Measurements from ENCODE around the gene LMNTD2. TPM values are rescaled to one million over a fixed set of nuclear protein-coding genes. Genes with fewer than 3 reads are reported as not detected.
"Not testable (repeated sequence)": the region's sequence is repeated elsewhere in the genome, so short reads cannot be mapped to it uniquely, and the experiment has no call there.

LMNTD2 gene
- total RNA-seq, 2 experiments from 2014 or later, result 3.1 to 3.9 TPM

GRCh38 chr11:526192-526591 is 34.3 kb downstream of the LMNTD2 start:
- Mint-ChIP-seq H3K36me3 (no peaks in the 10 kb centered on the region), H3K4me1 (ENCODE audit: low read depth) (no peaks in the 10 kb centered on the region), H3K9me3 (no peaks in the 10 kb centered on the region), H3K27ac (no peak overlapping the region), H3K27me3 (no peaks in the 10 kb centered on the region), H3K4me3 (no peak overlapping the region)
- DNase-seq, result no peak
- CTCF ChIA-PET, result no interaction called here
- intact Hi-C loops (cut with micrococcal nuclease), result no loop called here
- POLR2A ChIA-PET, result no interaction called here

GRCh38 chr11:521177-521688 is 39.3 kb downstream of the LMNTD2 start:
- POLR2A ChIA-PET, result no interaction called here
- intact Hi-C loops (cut with micrococcal nuclease), result no loop called here
- CTCF ChIA-PET, result interaction anchor here (1.5 kb wide), 1 partner anchor 33 kb away, joined by 3 read pairs; no protein-coding TSS in a partner anchor
- no peak overlapping the region for H3K27ac Mint-ChIP-seq
- peaks cover 13% of the 10 kb centered on the region for H3K9me3 Mint-ChIP-seq
- H3K4me3 Mint-ChIP-seq, result no peak overlapping the region
- peaks cover 5% of the 10 kb centered on the region for H3K36me3 Mint-ChIP-seq
- DNase-seq, result no peak
- H3K27me3 Mint-ChIP-seq, result no peaks in the 10 kb centered on the region
- H3K4me1 Mint-ChIP-seq (ENCODE audit: low read depth), result peaks cover 8% of the 10 kb centered on the region

DNA sequence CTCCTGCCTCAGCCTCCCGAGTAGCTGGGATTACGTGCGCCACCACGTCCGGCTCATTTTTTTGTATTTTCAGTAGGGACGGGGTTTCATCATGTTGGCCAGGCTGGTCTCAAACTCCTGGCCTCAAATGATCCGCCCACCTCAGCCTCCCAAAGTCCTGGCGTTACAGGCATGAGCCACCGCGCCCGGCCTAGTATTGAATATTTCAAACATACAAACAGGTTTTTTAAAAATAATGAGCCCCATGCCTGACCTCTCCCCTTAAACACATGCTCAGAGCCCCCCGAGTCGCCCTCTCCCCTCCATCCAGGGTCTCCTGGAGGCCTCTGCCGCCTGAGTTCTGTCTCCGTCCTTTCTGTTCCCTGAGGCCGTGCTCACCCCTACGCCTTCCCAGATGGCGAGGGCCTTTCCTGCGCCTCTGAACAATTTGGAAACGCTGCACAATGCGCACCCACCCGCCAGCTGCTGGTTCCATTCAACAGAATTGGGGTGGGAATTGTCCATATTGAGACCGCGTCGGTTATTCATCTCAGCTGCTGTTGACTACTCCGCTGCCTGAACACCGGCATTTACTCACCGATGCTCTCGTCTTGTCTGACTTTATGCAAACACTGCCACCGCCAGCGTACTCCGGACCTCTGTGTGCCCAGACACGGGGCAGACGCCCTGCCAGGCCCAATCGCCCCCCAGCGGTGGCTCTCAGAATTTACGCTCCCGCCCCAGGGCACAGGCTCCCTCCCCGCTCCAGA is 39.9 kb downstream of the LMNTD2 start:
- peaks cover 14% of the 10 kb centered on the region for H3K9me3 Mint-ChIP-seq
- CTCF ChIA-PET, result no interaction called here
- intact Hi-C loops (cut with micrococcal nuclease), result no loop called here
- DNase-seq, result peak; percentile 40
- H3K27ac Mint-ChIP-seq, result no peak overlapping the region
- H3K36me3 Mint-ChIP-seq, result peaks cover 5% of the 10 kb centered on the region
- no peaks in the 10 kb centered on the region for H3K27me3 Mint-ChIP-seq
- no peak overlapping the region for H3K4me3 Mint-ChIP-seq
- H3K4me1 Mint-ChIP-seq (ENCODE audit: low read depth), result peaks cover 8% of the 10 kb centered on the region
- POLR2A ChIA-PET, result no interaction called here

DNA sequence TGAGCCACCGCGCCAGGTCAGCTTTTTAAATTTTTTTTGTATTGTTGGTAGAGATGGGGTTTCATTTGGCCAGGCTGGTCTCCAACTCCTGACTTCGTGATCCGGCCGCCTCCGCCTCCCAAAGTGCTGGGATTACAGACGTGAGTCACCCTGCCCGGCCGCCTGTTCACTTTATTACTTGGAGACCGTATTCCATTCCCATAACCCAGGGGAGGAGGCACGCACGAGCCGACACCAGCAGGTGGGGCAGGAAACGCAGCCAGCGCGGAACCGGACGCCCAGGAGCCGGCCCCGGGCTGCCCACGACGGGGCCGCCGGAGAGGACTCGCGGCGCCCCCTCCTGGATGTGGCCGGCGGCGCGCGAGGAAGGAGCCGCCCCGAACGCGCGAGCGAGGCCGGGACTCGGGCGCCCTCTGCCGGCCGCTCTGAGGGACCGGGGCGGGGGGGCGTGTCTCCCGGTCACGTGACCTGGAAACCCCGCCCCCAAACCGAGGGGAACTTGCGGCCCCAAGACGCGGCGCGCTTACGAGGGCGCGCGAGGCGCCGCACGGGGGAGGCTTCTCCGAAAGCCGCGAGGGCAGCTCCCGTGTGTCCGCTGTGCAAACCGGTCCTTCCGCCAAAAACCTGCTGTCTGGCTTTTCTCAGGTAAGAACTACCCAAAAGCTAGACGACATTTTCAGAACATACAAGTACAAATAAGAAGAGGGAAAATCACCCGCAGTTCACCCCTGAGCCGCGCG is 41.9 kb downstream of the LMNTD2 start:
- peak; percentile 93 for DNase-seq
- intact Hi-C loops (cut with micrococcal nuclease), result loop anchor here (1.0 kb wide), 1 partner anchor 11 kb away; the partner anchor contains the start of gene RNH1
- Mint-ChIP-seq H3K27ac (peak overlapping the region; percentile 44), H3K27me3 (no peaks in the 10 kb centered on the region), H3K9me3 (peaks cover 14% of the 10 kb centered on the region), H3K4me1 (ENCODE audit: low read depth) (peaks cover 8% of the 10 kb centered on the region), H3K36me3 (peaks cover 5% of the 10 kb centered on the region), H3K4me3 (peak overlapping the region; percentile 78)
- ChIA-PET CTCF (interaction anchor here (0.6 to 2.0 kb wide), 37 partner anchors 10 to 303 kb away, joined by 3 to 40 read pairs (median 4); partner anchors contain the start of genes ANO9, HRAS, LRRC56 and RNH1), POLR2A (interaction anchor here (0.9 to 1.8 kb wide), 5 partner anchors 12 to 103 kb away, joined by 3 to 7 read pairs (median 5); partner anchors contain the start of gene HRAS)

DNA sequence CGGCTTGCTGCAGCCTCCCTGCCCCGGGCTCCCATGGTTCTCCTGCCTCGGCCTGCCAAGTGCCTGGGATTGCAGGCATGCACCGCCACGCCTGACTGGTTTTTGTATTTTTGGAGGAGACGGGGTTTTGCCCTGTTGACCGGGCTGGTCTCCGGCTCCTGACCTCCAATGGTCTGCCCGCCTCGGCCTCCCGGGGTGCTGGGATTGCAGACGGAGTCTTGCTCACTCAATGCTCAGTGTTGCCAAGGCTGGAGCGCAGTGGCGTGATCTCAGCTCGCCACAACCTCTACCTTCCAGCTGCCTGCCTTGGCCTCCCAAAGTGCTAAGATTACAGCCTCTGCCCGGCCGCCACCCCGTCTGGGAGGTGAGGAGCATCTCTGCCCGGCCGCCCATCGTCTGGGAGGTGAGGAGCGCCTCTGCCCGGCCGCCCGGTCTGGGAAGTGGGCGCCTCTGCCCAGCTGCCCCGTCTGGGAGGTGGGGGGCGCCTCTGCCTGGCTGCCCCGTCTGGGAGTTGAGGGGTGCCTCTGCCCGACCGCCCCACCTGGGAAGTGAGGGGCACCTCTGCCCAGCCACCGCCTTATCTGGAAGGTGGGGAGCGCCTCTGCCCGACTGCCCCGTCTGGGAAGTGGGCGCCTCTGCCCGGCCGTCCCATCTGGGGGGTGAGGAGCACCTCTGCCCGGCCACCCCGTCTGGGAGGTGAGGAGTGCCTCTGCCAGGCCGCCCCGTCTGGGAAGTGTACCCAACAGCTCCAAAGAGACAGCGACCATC is 43.4 kb downstream of the LMNTD2 start:
- CTCF ChIA-PET, result interaction anchor here (0.9 kb wide), 1 partner anchor 68 kb away, joined by 3 read pairs; no protein-coding TSS in a partner anchor
- peak; percentile 7 for DNase-seq
- POLR2A ChIA-PET; H3K4me3 Mint-ChIP-seq; H3K27ac Mint-ChIP-seq; H3K36me3 Mint-ChIP-seq; H3K27me3 Mint-ChIP-seq; H3K4me1 Mint-ChIP-seq (ENCODE audit: low read depth); intact Hi-C loops (cut with micrococcal nuclease): not testable (repeated sequence)
- peaks cover 14% of the 10 kb centered on the region for H3K9me3 Mint-ChIP-seq

DNA sequence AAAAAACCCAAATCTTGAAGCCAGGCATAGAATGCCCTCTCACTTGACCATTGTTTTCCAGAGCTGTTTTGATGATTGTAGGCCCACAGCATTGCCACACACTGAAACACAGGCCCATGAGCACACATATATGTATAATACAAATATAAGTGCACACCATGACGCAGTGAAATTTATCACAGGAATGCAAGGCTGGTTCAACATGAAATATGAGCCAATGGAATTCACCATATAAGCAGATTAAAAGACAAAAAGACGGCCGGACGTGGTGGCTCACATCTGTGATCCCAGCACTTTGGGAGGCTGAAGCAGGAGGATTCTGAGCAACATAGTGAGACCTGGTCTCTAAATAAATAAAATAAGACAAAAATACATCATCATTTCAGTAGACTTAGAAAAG is 44.1 kb downstream of the LMNTD2 start:
- CTCF ChIA-PET, result interaction anchor here (0.9 to 1.1 kb wide), 2 partner anchors 68 to 110 kb away, joined by 3 read pairs; no protein-coding TSS in a partner anchor
- intact Hi-C loops (cut with micrococcal nuclease), result no loop called here
- no peak overlapping the region for H3K4me3 Mint-ChIP-seq
- H3K36me3 Mint-ChIP-seq, result peaks cover 10% of the 10 kb centered on the region
- peaks cover 14% of the 10 kb centered on the region for H3K9me3 Mint-ChIP-seq
- no peak for DNase-seq
- peaks cover 8% of the 10 kb centered on the region for H3K4me1 Mint-ChIP-seq (ENCODE audit: low read depth)
- H3K27ac Mint-ChIP-seq, result no peak overlapping the region
- no peaks in the 10 kb centered on the region for H3K27me3 Mint-ChIP-seq
- POLR2A ChIA-PET, result no interaction called here

GRCh38 chr11:515131-515530 is 45.4 kb downstream of the LMNTD2 start:
- no peak overlapping the region for H3K27ac Mint-ChIP-seq
- no peaks in the 10 kb centered on the region for H3K27me3 Mint-ChIP-seq
- peaks cover 2% of the 10 kb centered on the region for H3K4me1 Mint-ChIP-seq (ENCODE audit: low read depth)
- intact Hi-C loops (cut with micrococcal nuclease), result no loop called here
- H3K9me3 Mint-ChIP-seq, result peaks cover 14% of the 10 kb centered on the region
- CTCF ChIA-PET, result no interaction called here
- peaks cover 11% of the 10 kb centered on the region for H3K36me3 Mint-ChIP-seq
- no peak for DNase-seq
- no peak overlapping the region for H3K4me3 Mint-ChIP-seq
- POLR2A ChIA-PET, result no interaction called here

DNA sequence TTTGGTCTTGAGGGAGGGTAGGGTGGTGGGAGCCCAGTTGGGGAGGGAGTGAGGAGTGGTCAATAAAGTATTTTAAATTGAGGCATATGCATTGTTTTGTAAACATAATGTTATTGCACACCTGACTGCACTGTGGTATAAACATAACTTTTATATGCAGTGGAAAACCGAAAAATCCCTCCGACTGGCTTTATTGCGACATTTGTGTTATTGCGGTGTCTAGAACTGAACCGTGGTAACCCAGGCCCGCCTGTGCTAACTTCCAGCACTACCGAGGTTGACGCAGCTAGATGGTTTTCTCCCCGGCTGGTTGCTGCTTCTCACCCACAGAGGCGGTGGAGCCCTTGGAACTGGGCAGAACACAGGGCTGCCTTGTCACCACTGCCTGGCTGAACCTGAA is 45.9 kb downstream of the LMNTD2 start:
- Mint-ChIP-seq H3K36me3 (peaks cover 16% of the 10 kb centered on the region), H3K27me3 (no peaks in the 10 kb centered on the region), H3K4me1 (ENCODE audit: low read depth) (peaks cover 2% of the 10 kb centered on the region), H3K4me3 (no peak overlapping the region), H3K27ac (no peak overlapping the region), H3K9me3 (peaks cover 14% of the 10 kb centered on the region)
- intact Hi-C loops (cut with micrococcal nuclease), result no loop called here
- ChIA-PET CTCF (no interaction called here), POLR2A (no interaction called here)
- no peak for DNase-seq

DNA sequence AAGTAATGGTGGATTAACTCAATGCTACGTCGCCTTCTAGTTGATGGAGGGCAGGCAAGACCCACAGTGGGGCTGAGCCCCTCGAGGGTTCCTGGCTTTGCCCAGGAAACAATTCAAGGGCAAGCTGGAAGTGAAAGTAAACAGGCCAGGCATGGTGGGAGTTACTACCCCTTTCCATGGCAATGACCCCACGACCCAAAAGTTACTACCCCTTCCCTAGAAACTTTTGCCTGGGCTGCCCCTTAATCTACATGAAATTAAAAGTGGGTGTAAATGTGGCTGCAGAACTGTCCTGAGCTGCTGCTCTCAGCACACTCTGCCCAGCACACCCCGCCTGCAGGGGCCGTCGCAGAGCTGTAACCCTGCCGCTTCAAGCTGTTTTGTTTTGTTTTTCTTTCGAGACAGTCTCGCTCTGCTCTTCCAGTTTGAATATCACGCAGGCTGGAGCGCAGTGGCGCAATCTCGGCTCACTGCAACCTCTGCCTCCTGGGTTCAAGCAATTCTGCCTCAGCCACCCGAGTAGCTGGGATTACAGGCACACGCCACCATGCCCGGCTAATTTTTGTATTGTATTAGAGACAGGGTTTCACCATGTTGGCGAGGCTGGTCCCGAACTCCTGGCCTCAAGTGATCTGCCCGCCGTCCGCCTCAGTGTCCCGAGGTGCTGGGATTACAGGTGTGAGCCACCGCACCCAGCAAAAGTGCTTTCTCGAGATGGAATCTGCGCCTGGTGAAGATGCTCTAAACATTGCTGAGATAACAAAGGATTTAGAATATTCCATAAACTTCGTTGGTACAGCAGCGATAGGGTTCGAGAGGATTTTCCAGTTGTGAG is 47.6 kb downstream of the LMNTD2 start:
- H3K4me3 Mint-ChIP-seq, result no peak overlapping the region
- peaks cover 14% of the 10 kb centered on the region for H3K36me3 Mint-ChIP-seq
- intact Hi-C loops (cut with micrococcal nuclease), result no loop called here
- peaks cover 3% of the 10 kb centered on the region for H3K4me1 Mint-ChIP-seq (ENCODE audit: low read depth)
- ChIA-PET CTCF (interaction anchor here (1.4 kb wide), 1 partner anchor 64 kb away, joined by 3 read pairs; no protein-coding TSS in a partner anchor), POLR2A (no interaction called here)
- no peak overlapping the region for H3K27ac Mint-ChIP-seq
- H3K9me3 Mint-ChIP-seq, result peaks cover 14% of the 10 kb centered on the region
- H3K27me3 Mint-ChIP-seq, result no peaks in the 10 kb centered on the region
- DNase-seq, result no peak

DNA sequence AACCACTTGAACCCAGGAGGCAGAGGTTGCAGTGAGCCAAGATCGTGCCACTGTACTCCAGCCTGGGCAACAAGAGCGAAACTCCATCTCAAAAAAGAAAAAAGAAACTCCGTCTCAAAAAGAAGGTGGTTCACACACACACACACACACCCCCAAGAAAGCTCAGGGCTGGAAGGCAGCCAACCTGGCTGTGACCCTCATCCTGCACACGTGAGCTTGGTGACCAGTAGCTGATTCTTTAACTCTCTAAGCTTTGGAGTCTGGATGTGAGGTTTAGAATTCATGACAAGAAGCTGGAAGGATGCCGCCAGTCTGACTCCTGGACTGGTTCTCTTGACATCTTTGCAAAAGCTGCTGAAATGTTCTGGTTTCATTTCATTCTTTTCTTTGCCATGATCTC is 51.6 kb downstream of the LMNTD2 start:
- peaks cover 15% of the 10 kb centered on the region for H3K36me3 Mint-ChIP-seq
- no peaks in the 10 kb centered on the region for H3K27me3 Mint-ChIP-seq
- intact Hi-C loops (cut with micrococcal nuclease), result no loop called here
- ChIA-PET POLR2A (no interaction called here), CTCF (interaction anchor here (5.0 kb wide), 1 partner anchor 10 kb away, joined by 40 read pairs; no protein-coding TSS in a partner anchor)
- no peak for DNase-seq
- peaks cover 19% of the 10 kb centered on the region for H3K4me1 Mint-ChIP-seq (ENCODE audit: low read depth)
- no peak overlapping the region for H3K27ac Mint-ChIP-seq
- H3K4me3 Mint-ChIP-seq, result no peak overlapping the region
- H3K9me3 Mint-ChIP-seq, result no peaks in the 10 kb centered on the region

All from activated CD4-positive, alpha-beta memory T cell treated with anti-CD3 and anti-CD28 coated beads for 36 hours (primary cell).